ENCODE data around the gene COQ4.
"Not testable (repeated sequence)": the region's sequence is repeated elsewhere in the genome, so short reads cannot be mapped to it uniquely, and the experiment has no call there.

Gene COQ4

GRCh38 chr9:128321343-128321742 is 1.3 kb upstream of the COQ4 start:
- H3K4me1 Mint-ChIP-seq (ENCODE audit: low read depth): peaks cover 7% of the 10 kb centered on the region
- intact Hi-C loops (cut with micrococcal nuclease): no loop called here

GRCh38 chr9:128321879-128322403 is 698 bp upstream of the COQ4 start:
- Mint-ChIP-seq H3K36me3 (ENCODE audit: low read depth) (peaks cover 53% of the 10 kb centered on the region), H3K27me3 (no peaks in the 10 kb centered on the region), H3K4me1 (ENCODE audit: low read depth) (peaks cover 7% of the 10 kb centered on the region), H3K4me3 (peak overlapping the region; percentile 86), H3K9me3 (no peaks in the 10 kb centered on the region), H3K27ac (peak overlapping the region; percentile 90)
- intact Hi-C loops (cut with micrococcal nuclease): loop anchor here (1.0 kb wide), 3 partner anchors 18 to 49 kb away; partner anchors contain the start of genes GOLGA2, SLC27A4, SWI5 and URM1

More at GRCh38 chr9:128321343-128321742, 1.3 kb upstream of the COQ4 start:
- H3K4me3 Mint-ChIP-seq: no peak overlapping the region
- peak overlapping the region; percentile 90 for H3K27ac Mint-ChIP-seq
- H3K9me3 Mint-ChIP-seq: no peaks in the 10 kb centered on the region
- no peaks in the 10 kb centered on the region for H3K27me3 Mint-ChIP-seq
- H3K36me3 Mint-ChIP-seq (ENCODE audit: low read depth): peaks cover 53% of the 10 kb centered on the region

GRCh38 chr9:128323212-128323730 is 632 bp downstream of the COQ4 start:
- H3K4me3 Mint-ChIP-seq: peak overlapping the region; percentile 86
- H3K4me1 Mint-ChIP-seq (ENCODE audit: low read depth): peaks cover 7% of the 10 kb centered on the region
- H3K9me3 Mint-ChIP-seq: no peaks in the 10 kb centered on the region
- intact Hi-C loops (cut with micrococcal nuclease): no loop called here
- peak overlapping the region; percentile 90 for H3K27ac Mint-ChIP-seq
- H3K36me3 Mint-ChIP-seq (ENCODE audit: low read depth): peaks cover 56% of the 10 kb centered on the region
- no peaks in the 10 kb centered on the region for H3K27me3 Mint-ChIP-seq

DNA sequence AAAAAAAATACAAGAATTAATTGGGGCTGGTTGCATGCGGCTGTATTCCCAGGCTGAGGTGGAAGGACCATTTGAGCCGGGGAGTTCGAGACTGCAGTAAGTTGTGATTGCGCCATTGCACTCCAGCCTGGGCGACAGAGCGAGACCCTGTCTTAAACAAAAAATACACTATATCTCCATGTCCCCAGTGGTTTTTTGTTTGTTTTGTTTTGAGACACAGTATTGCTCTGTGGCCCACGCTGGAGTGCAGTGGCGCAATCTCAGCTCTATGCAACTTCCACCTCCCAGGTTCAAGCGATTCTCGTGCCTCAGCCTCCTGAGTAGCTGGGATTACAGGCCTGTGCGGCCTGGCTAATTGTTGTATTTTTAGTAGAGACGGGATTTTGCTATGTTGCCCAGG is 1.2 kb downstream of the COQ4 start:
- H3K36me3 Mint-ChIP-seq (ENCODE audit: low read depth): peaks cover 56% of the 10 kb centered on the region
- H3K4me1 Mint-ChIP-seq (ENCODE audit: low read depth): peaks cover 7% of the 10 kb centered on the region
- intact Hi-C loops (cut with micrococcal nuclease): no loop called here
- no peaks in the 10 kb centered on the region for H3K27me3 Mint-ChIP-seq
- H3K27ac Mint-ChIP-seq: peak overlapping the region; percentile 90
- peak overlapping the region; percentile 86 for H3K4me3 Mint-ChIP-seq
- no peaks in the 10 kb centered on the region for H3K9me3 Mint-ChIP-seq

DNA sequence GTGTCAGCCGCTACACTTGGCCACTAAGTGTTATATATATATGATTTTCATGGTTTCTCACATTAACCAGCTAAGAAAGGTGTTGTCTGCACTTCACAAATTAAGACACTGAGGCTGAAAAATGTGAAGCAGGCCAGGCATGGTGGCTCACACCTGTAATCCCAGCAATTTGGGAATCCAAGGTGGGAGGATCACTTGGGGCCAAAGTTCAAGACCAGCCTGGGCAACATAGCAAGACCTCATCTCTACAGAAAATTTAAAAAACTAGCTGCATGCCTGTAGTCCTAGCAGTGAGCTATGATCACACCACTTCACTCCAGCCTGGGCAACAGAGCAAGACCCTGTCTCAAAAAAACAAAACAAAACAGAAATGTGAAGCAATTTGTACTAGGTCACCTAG is 1.8 kb downstream of the COQ4 start:
- no peaks in the 10 kb centered on the region for H3K27me3 Mint-ChIP-seq
- H3K27ac Mint-ChIP-seq: no peak overlapping the region
- intact Hi-C loops (cut with micrococcal nuclease): no loop called here
- peaks cover 7% of the 10 kb centered on the region for H3K4me1 Mint-ChIP-seq (ENCODE audit: low read depth)
- H3K4me3 Mint-ChIP-seq: no peak overlapping the region
- H3K9me3 Mint-ChIP-seq: no peaks in the 10 kb centered on the region
- peaks cover 56% of the 10 kb centered on the region for H3K36me3 Mint-ChIP-seq (ENCODE audit: low read depth)

- H3K9me3 Mint-ChIP-seq: no peaks in the 10 kb centered on the region
- H3K4me1 Mint-ChIP-seq (ENCODE audit: low read depth): peaks cover 7% of the 10 kb centered on the region
- no peaks in the 10 kb centered on the region for H3K27me3 Mint-ChIP-seq
- no peak overlapping the region for H3K27ac Mint-ChIP-seq
- H3K36me3 Mint-ChIP-seq (ENCODE audit: low read depth): peaks cover 52% of the 10 kb centered on the region
- intact Hi-C loops (cut with micrococcal nuclease): no loop called here
- H3K4me3 Mint-ChIP-seq: no peak overlapping the region
Observed at GRCh38 chr9:128325629-128326028, 3.0 kb downstream of the COQ4 start.

- Mint-ChIP-seq H3K9me3 (no peaks in the 10 kb centered on the region), H3K36me3 (ENCODE audit: low read depth) (peaks cover 61% of the 10 kb centered on the region), H3K27me3 (no peaks in the 10 kb centered on the region), H3K27ac (no peak overlapping the region), H3K4me1 (ENCODE audit: low read depth) (no peaks in the 10 kb centered on the region), H3K4me3 (no peak overlapping the region)
- intact Hi-C loops (cut with micrococcal nuclease): no loop called here
Observed at GRCh38 chr9:128333451-128333869, 10.8 kb downstream of the COQ4 start.

GRCh38 chr9:128335161-128335560 is 12.5 kb downstream of the COQ4 start:
- H3K9me3 Mint-ChIP-seq: no peaks in the 10 kb centered on the region
- H3K27ac Mint-ChIP-seq: no peak overlapping the region
- H3K27me3 Mint-ChIP-seq: no peaks in the 10 kb centered on the region
- no peak overlapping the region for H3K4me3 Mint-ChIP-seq
- peaks cover 49% of the 10 kb centered on the region for H3K36me3 Mint-ChIP-seq (ENCODE audit: low read depth)
- intact Hi-C loops (cut with micrococcal nuclease): no loop called here
- H3K4me1 Mint-ChIP-seq (ENCODE audit: low read depth): no peaks in the 10 kb centered on the region

DNA sequence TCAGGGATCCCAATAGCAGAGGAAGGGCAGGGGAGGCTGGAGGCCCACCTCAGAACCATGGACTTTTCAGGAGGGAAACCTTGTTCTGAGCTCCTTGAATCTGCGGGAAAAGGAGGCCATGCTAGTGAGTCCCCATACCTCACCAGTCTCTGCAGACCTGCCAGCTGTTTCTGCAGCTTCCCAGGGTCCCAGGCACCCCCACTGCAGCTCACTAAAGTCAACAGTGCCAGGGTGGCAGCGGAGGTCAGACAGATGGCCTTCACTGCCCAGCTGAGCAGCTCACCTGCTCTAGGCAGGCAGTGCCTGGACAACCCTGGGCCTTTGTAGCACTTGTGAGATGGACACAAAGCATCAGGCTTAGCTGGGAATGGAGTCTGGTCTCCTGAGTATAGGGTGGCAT is 13.3 kb downstream of the COQ4 start:
- H3K4me1 Mint-ChIP-seq (ENCODE audit: low read depth): no peaks in the 10 kb centered on the region

GRCh38 chr9:128337936-128338335 is 15.3 kb downstream of the COQ4 start:
- H3K36me3 Mint-ChIP-seq (ENCODE audit: low read depth): peaks cover 30% of the 10 kb centered on the region
- H3K9me3 Mint-ChIP-seq: no peaks in the 10 kb centered on the region
- H3K4me1 Mint-ChIP-seq (ENCODE audit: low read depth): peaks cover 7% of the 10 kb centered on the region
- H3K27ac Mint-ChIP-seq: no peak overlapping the region
- H3K27me3 Mint-ChIP-seq: no peaks in the 10 kb centered on the region
- no peak overlapping the region for H3K4me3 Mint-ChIP-seq
- intact Hi-C loops (cut with micrococcal nuclease): no loop called here

More for the DNA sequence above, 13.3 kb downstream of the COQ4 start:
- Mint-ChIP-seq H3K9me3 (no peaks in the 10 kb centered on the region), H3K4me3 (no peak overlapping the region), H3K27me3 (no peaks in the 10 kb centered on the region), H3K36me3 (ENCODE audit: low read depth) (peaks cover 46% of the 10 kb centered on the region), H3K27ac (no peak overlapping the region)
- intact Hi-C loops (cut with micrococcal nuclease): no loop called here

DNA sequence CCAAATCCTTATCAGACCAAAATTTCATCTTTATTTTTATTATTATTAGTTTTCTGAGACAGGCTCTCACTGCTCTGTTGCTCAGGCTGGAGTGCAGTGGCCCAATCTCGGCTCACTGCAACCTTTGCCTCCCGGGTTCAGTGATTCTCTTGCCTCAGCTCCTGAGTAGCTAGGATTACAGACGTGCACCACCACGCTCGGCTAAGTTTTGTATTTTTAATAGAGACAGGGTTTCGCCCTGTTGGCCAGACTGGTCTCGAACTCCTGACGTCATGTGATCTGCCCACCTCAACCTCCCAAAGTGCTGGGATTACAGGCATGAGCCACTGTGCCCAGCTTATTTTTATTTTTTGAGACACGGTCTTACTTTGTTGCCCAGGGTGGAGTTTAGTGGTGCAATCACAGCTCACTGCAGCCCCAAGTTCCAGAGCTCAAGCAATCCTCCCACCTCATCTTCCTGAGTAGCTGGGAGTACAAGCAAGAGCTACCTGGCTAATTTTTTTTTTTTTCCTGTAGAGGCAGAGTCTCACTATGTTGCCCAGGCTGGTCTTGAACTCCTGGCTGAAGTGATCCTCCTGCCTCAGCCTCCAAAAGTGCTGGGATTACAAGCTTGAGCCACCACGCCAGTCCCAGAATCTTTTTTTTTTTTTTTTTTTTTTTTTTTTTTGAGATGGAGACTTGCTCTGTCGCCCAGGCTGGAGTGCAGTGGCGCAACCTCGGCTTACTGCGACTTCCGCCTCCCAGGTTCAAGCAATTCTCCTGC is 16.4 kb downstream of the COQ4 start:
- intact Hi-C loops (cut with micrococcal nuclease); H3K27ac Mint-ChIP-seq; H3K9me3 Mint-ChIP-seq; H3K4me1 Mint-ChIP-seq (ENCODE audit: low read depth); H3K4me3 Mint-ChIP-seq; H3K27me3 Mint-ChIP-seq: not testable (repeated sequence)
- H3K36me3 Mint-ChIP-seq (ENCODE audit: low read depth): peaks cover 30% of the 10 kb centered on the region

- Mint-ChIP-seq H3K4me3 (peak within 1 kb of the TSS; percentile 94), H3K36me3 (ENCODE audit: low read depth) (peaks cover 30% of the 10 kb centered on the region), H3K9me3 (no peaks in the 10 kb centered on the region), H3K27me3 (no peaks in the 10 kb centered on the region), H3K27ac (peak within 1 kb of the TSS; percentile 89), H3K4me1 (ENCODE audit: low read depth) (peaks cover 7% of the 10 kb centered on the region)
- intact Hi-C loops (cut with micrococcal nuclease): loop anchor here (1.0 kb wide), 1 partner anchor 18 kb away; the partner anchor contains the start of genes COQ4 and TRUB2
Observed at GRCh38 chr9:128339761-128340690, 17.4 kb downstream of the COQ4 start, which contains the start of gene SLC27A4. SLC27A4 (plus strand) TSS chr9:128340527; CDS start chr9:128343133, 2,606 bp downstream.

- peak overlapping the region; percentile 89 for H3K27ac Mint-ChIP-seq
- peak overlapping the region; percentile 94 for H3K4me3 Mint-ChIP-seq
- H3K9me3 Mint-ChIP-seq: no peaks in the 10 kb centered on the region
- no peaks in the 10 kb centered on the region for H3K27me3 Mint-ChIP-seq
- H3K4me1 Mint-ChIP-seq (ENCODE audit: low read depth): peaks cover 7% of the 10 kb centered on the region
- intact Hi-C loops (cut with micrococcal nuclease): loop anchor here (1.0 kb wide), 1 partner anchor 19 kb away; the partner anchor contains the start of genes COQ4 and TRUB2
- peaks cover 33% of the 10 kb centered on the region for H3K36me3 Mint-ChIP-seq (ENCODE audit: low read depth)
Observed at GRCh38 chr9:128340691-128341434, 18.2 kb downstream of the COQ4 start.
